Esophagus muscularis mucosa (tissue), 4 donors: ENCODE results near the gene ZNF497.

Experiments used
- CTCF ChIP-seq, 3 experiments: fragments of 200-600 bp in 2 of 3; fragments of 450-650 bp in 1 of 3; sonication (generic) in 2 of 3; IDR thresholded peaks; one replicate each; pipeline ENCODE4 v1.5.1; 2017 to 2019; ENCODE audit warnings: antibody characterized with exemption in 3 of 3, mild to moderate bottlenecking in 2 of 3, moderate library complexity in 1 of 3
- EP300 ChIP-seq: sonication (generic); formaldehyde crosslinking; IDR thresholded peaks from one replicate; pipeline ENCODE4 v1.6.1; 2017; ENCODE audit warnings: antibody characterized with exemption
- POLR2A ChIP-seq: fragments of 450-650 bp; IDR thresholded peaks from one replicate; pipeline ENCODE4 v1.6.1; 2017; ENCODE audit warnings: antibody characterized with exemption, moderate library complexity, mild to moderate bottlenecking, low read depth

GRCh38 chr19:58326914-58327726 is 35.4 kb downstream of the ZNF497 start, which contains the start of gene ZSCAN22:
- TF ChIP-seq POLR2A: peak; percentile 22
- TF ChIP-seq CTCF (IDR thresholded peaks at IDR 0.05): no peak
- no peak for TF ChIP-seq EP300
